Neural cell (in vitro differentiated cells): ENCODE measurements around the gene AGR2. TPM values are rescaled to one million over a fixed set of nuclear protein-coding genes. Genes with fewer than 3 reads are reported as not detected.

ENCODE experiments used
- H2AFZ ChIP-seq: fragments of 200-600, 300-800 bp; sonication (generic), shearing (Covaris generic); 2 replicates; pipeline ENCODE4 v1.6.0; 2014; ENCODE audit warnings: low read depth, mild to moderate bottlenecking, antibody characterized with exemption, low read length, moderate library complexity
- H3F3A ChIP-seq: fragments of 200-600 bp; shearing (Covaris generic); 2 replicates; pipeline ENCODE4 v1.6.1; 2016; ENCODE audit warnings: mild to moderate bottlenecking, moderate library complexity, mixed read lengths, antibody characterized with exemption, low read length; ENCODE audit not compliant: insufficient read depth, poor library complexity, severe bottlenecking
- H3K27ac ChIP-seq: fragments of 200-600, 300-800 bp; sonication (generic), shearing (Covaris generic); 2 replicates; pipeline ENCODE4 v1.5.1; 2014; ENCODE audit warnings: mild to moderate bottlenecking, low read length, moderate library complexity
- H3K27me3 ChIP-seq: fragments of 300-800, 200-600 bp; sonication (generic), shearing (Covaris generic); 2 replicates; pipeline ENCODE4 v1.6.0; 2014; ENCODE audit warnings: mild to moderate bottlenecking, low read depth, low read length, moderate library complexity; ENCODE audit not compliant: insufficient read depth
- H3K36me3 ChIP-seq: fragments of 300-800, 200-600 bp; sonication (generic), shearing (Covaris generic); 2 replicates; pipeline ENCODE4 v1.5.1; 2014; ENCODE audit warnings: mild to moderate bottlenecking, antibody characterized with exemption, low read length, moderate library complexity; ENCODE audit not compliant: insufficient read depth
- H3K4me2 ChIP-seq: fragments of 300-800, 200-600 bp; sonication (generic), shearing (Covaris generic); 2 replicates; pipeline ENCODE4 v1.6.0; 2014; ENCODE audit warnings: mild to moderate bottlenecking, low read length
- H3K4me3 ChIP-seq: fragments of 300-800, 200-600 bp; sonication (generic), shearing (Covaris generic); 2 replicates; pipeline ENCODE4 v1.5.1; 2014; ENCODE audit warnings: mild to moderate bottlenecking, low read length, moderate library complexity
- H3K79me2 ChIP-seq: fragments of 200-600 bp; shearing (Covaris generic); replicated peaks from 2 replicates; pipeline ENCODE4 v1.6.0; 2014; ENCODE audit warnings: mild to moderate bottlenecking, low read length, moderate library complexity; ENCODE audit not compliant: insufficient read depth
- H3K9ac ChIP-seq: fragments of 300-800, 200-600 bp; sonication (generic), shearing (Covaris generic); 2 replicates; pipeline ENCODE4 v1.6.1; 2016; ENCODE audit warnings: mild to moderate bottlenecking, low read length, mixed read lengths
- H3K9me2 ChIP-seq: fragments of 200-600 bp; shearing (Covaris generic); 2 replicates; pipeline ENCODE4 v1.6.1; 2016; ENCODE audit warnings: mild to moderate bottlenecking, low read length, mixed read lengths; ENCODE audit not compliant: insufficient read depth
- H3K9me3 ChIP-seq: fragments of 200-600, 300-800 bp; sonication (generic), shearing (Covaris generic); 2 replicates; pipeline ENCODE4 v1.6.1; 2016; ENCODE audit warnings: mild to moderate bottlenecking, mixed run types, low read length, moderate library complexity, mixed read lengths
- H4K20me1 ChIP-seq: fragments of 200-600 bp; shearing (Covaris generic); 2 replicates; pipeline ENCODE4 v1.6.1; 2016; ENCODE audit warnings: mild to moderate bottlenecking, mixed run types; ENCODE audit not compliant: insufficient read depth
- CTCF ChIP-seq: fragments of 450-650 bp; IDR thresholded peaks from 2 replicates; pipeline ENCODE4 v1.5.1; 2014; ENCODE audit warnings: antibody characterized with exemption, mild to moderate bottlenecking, moderate library complexity; ENCODE audit not compliant: poor library complexity, severe bottlenecking
- EP300 ChIP-seq: fragments of 450-650 bp; conservative IDR thresholded peaks from 2 replicates; pipeline ENCODE4 v1.6.1; 2014; ENCODE audit warnings: antibody characterized with exemption, mild to moderate bottlenecking, moderate library complexity; ENCODE audit not compliant: poor library complexity, severe bottlenecking
- EZH2 ChIP-seq: fragments of 200-600, 300-800 bp; shearing (Covaris generic), sonication (generic); IDR thresholded peaks from 2 replicates; pipeline ENCODE4 v1.6.1; 2014; ENCODE audit warnings: antibody characterized with exemption, low read length, borderline replicate concordance, mild to moderate bottlenecking; ENCODE audit not compliant: insufficient read depth, poor library complexity, severe bottlenecking
- MXI1 ChIP-seq: fragments of 450-650 bp; conservative IDR thresholded peaks from 2 replicates; pipeline ENCODE4 v1.6.1; 2014; ENCODE audit warnings: antibody characterized with exemption, mild to moderate bottlenecking; ENCODE audit not compliant: poor library complexity, severe bottlenecking
- POLR2AphosphoS5 ChIP-seq: IDR thresholded peaks from 2 replicates; pipeline ENCODE4 v1.6.1; 2012
- RAD21 ChIP-seq: fragments of 450-650 bp; conservative IDR thresholded peaks from 2 replicates; pipeline ENCODE4 v1.6.1; 2014; ENCODE audit warnings: antibody characterized with exemption, mild to moderate bottlenecking, moderate library complexity
- REST ChIP-seq: IDR thresholded peaks from 2 replicates; pipeline ENCODE4 v1.6.1; 2012; ENCODE audit warnings: borderline replicate concordance
- SMC3 ChIP-seq: fragments of 450-650 bp; conservative IDR thresholded peaks from 2 replicates; pipeline ENCODE4 v1.6.1; 2014; ENCODE audit warnings: antibody characterized with exemption, mild to moderate bottlenecking, moderate library complexity; ENCODE audit not compliant: poor library complexity
- TAF1 ChIP-seq: IDR thresholded peaks from 2 replicates; pipeline ENCODE4 v1.6.1; 2012; ENCODE audit warnings: low read depth
- polyA plus RNA-seq: library from polyadenylated mRNA; depleted of rRNA; stranded (reverse); fragments of >200 nt; gene quantifications from 2 replicates; pipeline ENCODE4 v1.2.3, GENCODE V29; 2014

The AGR2 gene
- polyA plus RNA-seq, 1 donor from 2014 or later, result not detected

GRCh38 chr7:16817536-16817935 is 12.7 kb upstream of the AGR2 start:
- no peaks in the 10 kb centered on the region for H3F3A ChIP-seq
- no peak overlapping the region for H2AFZ ChIP-seq
- no peaks in the 10 kb centered on the region for H3K79me2 ChIP-seq
- H3K9me2 ChIP-seq, result no peaks in the 10 kb centered on the region
- H3K27ac ChIP-seq, result no peak overlapping the region
- no peak overlapping the region for H3K4me2 ChIP-seq
- H3K4me3 ChIP-seq, result no peak overlapping the region
- H3K36me3 ChIP-seq, result no peaks in the 10 kb centered on the region
- no peak for TF ChIP-seq RAD21
- TF ChIP-seq TAF1, result no peak
- TF ChIP-seq EP300, result no peak
- TF ChIP-seq SMC3, result no peak
- TF ChIP-seq CTCF, result no peak
- H3K9me3 ChIP-seq, result no peaks in the 10 kb centered on the region
- H3K9ac ChIP-seq, result no peak overlapping the region
- no peaks in the 10 kb centered on the region for H4K20me1 ChIP-seq
- H3K27me3 ChIP-seq, result no peaks in the 10 kb centered on the region

- Histone ChIP-seq H3K9me2 (no peaks in the 10 kb centered on the region), H3F3A (no peaks in the 10 kb centered on the region), H2AFZ (no peak overlapping the region), H3K27me3 (no peaks in the 10 kb centered on the region), H3K4me2 (no peak overlapping the region), H3K4me3 (no peak overlapping the region), H3K79me2 (no peaks in the 10 kb centered on the region), H3K36me3 (no peaks in the 10 kb centered on the region), H3K27ac (no peak overlapping the region), H3K9ac (no peak overlapping the region), H3K9me3 (no peaks in the 10 kb centered on the region), H4K20me1 (no peaks in the 10 kb centered on the region)
- TF ChIP-seq SMC3 (no peak), EP300 (no peak), RAD21 (no peak), REST (no peak), TAF1 (no peak), MXI1 (no peak), EZH2 (no peak), CTCF (no peak), POLR2AphosphoS5 (no peak)
Observed at GRCh38 chr7:16816824-16817223, 12.0 kb upstream of the AGR2 start.
